Kasumi-1 (cell line): ENCODE data around the gene BICRA.
"Not testable (repeated sequence)": the region's sequence is repeated elsewhere in the genome, so short reads cannot be mapped to it uniquely, and the experiment has no call there.

Experiments used
- DNase-seq, 2 experiments: peaks; one replicate each; lab custom pipeline; 2025; lab: John Stamatoyannopoulos, UW

The BICRA gene

DNA sequence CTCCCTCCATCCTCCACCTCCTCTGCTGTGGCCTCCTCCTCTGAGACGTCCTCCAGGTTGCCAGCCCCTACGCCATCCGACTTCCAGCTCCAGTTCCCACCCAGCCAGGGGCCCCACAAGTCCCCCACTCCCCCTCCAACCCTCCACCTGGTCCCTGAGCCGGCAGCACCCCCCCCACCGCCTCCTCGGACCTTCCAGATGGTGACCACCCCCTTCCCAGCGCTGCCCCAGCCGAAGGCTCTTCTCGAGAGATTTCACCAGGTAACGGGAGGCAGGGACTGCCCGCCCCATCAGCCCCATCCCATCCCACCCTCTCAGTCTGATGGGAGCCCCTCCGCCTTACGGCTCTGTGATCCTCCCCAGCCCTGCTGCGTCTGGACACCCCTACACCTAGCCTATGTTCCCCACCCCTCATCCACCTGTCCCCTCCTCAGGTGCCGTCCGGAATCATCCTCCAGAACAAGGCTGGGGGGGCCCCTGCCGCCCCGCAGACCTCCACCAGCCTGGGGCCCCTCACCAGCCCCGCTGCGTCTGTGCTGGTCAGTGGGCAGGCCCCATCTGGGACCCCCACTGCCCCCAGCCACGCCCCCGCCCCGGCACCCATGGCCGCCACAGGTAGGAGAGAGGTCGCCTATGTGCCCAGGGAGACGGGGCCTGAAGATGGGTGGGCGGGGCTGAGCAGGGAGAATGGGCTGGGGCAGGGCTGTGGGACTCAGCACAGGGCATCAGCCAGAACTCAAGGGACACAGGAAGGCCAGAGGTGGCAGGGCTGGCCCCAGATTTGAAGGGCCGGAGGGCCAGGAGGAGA is 85.7 kb downstream of the BICRA start:
- DNase-seq = peak in 1 of 2 experiments; percentile 6

DNA sequence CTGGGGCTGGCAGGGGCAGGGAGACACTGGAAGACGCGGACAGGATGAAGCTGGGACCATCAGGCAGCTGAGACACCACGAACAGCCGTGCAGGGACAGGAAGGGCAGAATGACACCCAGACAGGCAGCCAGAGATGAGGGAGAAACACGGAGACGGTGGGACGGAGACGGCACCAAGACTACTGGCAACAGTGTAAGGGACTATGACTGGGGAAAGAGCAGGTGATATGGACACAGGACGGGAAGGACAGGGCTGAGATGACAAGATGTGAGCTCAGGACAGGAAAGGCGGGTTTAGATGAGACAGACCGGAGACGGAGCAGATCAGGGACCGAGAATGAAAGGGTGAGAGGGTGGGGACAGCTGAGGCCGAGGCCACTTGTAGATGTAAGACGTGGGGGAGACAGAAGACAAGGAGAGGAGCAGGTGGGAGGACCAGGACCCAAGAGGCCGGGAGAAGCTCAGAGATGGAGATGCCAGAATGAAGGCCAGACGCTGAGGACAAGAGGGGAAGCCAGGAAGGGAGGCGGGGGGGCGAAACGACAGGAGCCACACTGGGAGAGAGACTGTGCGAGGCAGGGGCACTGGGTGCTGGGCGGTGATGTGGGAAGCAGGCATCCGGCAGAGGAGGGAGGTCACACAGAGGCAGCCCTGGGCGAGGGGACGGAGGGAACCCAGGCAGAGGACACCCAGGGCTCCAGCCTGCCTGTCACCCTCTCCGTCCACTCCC is 86.8 kb downstream of the BICRA start:
- DNase-seq = no peak

DNA sequence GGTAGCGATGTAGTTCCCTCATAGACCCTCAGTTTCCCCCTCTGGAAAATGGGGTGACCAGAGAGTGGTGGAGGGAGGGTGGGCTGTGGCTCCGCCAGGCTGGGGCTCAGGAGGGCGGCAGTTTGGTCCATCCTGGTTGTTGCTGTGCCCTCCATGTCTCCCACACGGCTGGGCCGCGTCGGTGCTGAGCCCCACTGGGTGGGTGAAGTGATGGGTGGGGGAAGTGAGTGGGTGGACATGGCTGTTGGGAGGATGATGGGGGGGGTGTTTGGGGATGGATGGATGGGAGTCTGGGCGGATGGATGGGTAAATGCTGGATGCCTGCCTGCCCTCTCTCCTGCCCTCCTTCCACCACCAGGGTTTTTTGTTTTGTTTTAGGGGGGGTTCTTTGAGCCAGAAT is 87.7 kb downstream of the BICRA start:
- DNase-seq = no peak

DNA sequence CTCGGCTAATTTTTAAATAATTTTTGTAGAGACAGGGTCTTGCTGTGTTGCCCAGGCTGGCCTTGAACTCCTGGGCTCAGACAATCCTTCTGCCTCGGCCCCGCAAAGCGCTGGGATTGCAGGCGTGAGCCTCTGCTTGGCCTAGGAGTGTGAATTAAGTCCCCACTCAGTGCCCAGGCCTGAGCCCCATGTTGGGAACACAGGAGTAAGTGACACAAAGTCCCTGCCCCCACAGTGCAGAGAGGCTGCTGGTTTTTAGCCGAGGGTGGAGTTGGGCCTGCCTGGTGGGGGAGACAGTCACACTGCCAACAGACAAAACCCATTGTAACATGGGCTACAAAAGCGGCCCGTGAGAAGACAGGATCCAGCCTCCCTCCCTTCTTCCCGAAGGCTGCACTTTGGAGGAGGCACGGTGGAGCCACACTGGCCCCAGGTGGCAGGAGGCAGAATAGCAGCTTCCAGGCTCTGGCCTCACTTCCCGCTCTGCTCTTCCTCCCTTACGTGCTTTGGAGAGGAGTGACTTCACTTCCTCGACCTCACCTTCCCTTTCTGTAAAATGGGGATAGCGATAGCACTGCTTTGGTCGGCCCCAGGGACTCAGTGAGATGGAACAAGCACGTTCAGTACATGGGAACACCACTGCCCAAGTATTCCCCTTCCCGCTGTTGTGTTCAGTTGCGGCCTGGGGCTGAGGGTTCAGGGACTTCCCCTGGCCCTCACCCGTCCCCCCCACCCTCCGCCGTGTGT is 89.1 kb downstream of the BICRA start:
- peak; percentile 80 to 81 for DNase-seq

DNA sequence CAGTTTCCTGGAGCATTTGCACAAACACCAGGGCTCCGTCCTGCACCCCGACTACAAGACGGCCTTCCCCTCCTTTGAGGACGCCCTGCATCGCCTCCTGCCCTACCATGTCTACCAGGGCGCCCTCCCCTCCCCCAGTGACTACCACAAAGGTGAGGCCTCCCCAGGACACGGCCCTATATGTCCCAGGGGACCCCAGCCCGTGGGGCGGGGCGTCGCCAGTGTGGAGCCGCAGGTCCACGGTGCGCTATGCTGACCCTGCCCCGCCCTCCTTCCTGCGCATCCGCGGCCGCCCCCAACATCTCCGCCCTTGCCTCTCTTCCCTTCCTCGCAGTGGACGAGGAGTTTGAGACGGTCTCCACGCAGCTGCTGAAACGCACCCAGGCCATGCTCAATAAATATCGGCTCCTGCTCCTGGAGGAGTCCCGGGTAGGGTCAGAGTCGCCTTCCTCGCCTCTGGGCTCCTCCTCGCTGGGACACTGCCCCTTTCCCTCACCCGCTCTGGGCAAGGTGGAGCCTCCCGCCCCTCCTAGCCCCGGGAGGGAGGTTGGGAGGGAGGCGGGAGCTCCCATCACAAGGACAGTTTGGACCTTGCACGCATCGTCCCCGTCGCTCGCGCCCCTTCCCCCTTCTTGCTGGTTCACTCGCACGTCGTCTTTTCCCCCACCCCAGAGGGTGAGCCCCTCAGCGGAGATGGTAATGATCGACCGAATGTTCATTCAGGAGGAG is 89.9 kb downstream of the BICRA start:
- DNase-seq = no peak

DNA sequence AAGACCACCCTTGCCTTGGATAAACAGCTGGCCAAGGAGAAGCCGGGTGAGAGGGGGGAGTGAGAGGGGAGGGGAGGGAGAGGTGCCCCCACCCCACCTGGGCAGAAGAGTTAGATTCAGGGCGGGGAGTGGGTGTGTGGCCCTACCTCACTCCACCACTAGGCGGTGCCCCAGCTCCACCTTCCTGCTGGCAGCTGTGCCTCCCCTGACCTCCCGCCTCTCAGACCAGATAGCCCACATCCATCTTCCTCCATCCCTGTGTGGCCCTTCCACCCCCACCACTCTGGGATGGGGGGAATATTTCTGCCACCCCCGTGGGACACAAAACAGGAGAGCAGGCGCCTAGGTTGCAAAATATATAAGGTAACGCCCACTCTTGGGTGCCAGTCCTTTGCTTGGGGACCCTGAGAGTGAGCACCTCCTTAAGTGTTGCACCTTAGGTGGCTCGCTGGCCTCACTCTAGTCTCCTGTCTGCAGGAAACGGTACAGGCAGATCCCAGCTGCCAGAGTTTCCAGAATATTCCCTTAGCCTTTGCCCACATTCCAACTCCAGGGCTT is 90.5 kb downstream of the BICRA start:
- DNase-seq = peak; percentile 34 to 51

DNA sequence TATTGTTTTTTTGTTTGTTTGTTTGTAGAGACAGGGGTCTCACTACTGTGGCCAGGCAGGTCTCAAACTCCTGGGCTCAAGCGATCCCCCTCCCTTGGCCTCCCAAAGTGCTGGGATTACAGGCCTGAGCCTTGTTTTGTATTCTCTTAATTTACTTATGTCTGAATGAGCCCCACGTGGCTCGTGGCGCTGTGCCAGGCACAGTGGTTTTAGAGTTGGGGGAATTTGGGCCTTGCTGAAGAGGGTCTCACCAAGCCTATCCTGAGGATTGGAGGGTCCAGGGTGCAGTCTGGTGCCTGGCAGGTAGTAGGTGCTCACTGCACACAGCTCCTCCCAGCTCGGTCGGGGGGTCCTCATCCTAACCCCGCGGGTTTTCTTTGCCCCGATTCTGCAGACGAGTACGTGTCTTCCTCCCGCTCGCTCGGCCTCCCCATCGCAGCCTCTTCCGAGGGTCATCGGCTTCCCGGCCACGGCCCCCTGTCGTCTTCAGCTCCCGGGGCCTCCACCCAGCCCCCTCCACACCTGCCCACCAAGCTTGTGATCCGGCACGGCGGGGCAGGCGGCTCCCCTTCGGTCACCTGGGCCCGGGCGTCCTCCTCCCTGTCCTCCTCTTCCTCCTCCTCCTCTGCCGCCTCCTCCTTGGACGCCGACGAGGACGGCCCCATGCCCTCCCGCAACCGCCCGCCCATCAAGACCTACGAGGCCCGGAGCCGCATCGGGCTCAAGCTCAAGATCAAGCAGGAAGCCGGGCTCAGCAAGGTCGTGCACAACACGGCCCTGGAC is 92.2 kb downstream of the BICRA start:
- DNase-seq = no peak

DNA sequence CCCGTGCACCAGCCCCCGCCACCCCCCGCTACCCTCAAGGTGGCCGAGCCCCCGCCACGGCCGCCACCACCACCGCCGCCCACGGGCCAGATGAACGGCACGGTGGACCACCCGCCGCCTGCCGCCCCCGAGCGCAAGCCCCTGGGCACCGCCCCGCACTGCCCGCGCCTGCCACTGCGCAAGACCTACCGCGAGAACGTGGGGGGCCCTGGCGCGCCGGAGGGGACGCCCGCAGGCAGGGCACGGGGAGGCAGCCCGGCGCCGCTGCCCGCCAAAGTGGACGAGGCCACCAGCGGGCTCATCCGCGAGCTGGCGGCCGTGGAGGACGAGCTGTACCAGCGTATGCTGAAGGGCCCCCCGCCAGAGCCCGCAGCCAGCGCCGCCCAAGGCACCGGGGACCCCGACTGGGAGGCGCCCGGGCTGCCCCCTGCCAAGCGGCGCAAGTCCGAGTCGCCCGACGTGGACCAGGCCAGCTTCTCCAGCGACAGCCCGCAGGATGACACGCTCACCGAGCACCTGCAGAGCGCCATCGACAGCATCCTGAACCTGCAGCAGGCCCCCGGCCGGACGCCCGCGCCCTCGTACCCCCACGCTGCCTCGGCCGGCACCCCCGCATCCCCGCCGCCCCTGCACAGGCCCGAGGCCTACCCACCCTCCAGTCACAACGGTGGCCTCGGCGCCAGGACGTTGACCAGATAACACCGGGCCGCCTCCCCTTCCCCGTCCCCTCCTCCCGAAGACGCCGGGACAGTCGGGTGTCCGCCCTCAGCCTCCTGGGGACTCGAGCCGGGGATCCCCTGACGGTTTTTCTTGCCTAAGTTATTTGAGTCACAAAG is 93.0 kb downstream of the BICRA start:
- DNase-seq = no peak

DNA sequence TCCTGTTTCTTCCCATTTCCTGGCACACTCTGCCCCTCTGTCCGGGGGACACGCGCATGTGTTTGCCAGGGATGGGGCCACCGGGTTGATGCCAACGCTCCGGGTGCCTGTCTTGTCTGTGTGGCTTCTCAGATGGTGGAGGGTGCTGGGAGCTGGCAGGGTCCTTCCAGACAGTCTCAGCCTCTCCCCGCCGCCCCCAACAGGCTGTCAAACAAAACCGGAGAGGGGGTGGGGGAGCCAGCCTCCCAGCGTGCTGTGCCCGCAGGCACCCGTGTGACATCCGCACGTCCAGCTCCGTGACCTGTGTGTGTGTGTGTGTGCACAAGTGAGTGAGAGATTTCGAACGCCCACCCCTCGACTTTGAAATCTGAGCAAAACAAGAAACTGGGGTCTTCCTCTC is 93.7 kb downstream of the BICRA start:
- no peak for DNase-seq

DNA sequence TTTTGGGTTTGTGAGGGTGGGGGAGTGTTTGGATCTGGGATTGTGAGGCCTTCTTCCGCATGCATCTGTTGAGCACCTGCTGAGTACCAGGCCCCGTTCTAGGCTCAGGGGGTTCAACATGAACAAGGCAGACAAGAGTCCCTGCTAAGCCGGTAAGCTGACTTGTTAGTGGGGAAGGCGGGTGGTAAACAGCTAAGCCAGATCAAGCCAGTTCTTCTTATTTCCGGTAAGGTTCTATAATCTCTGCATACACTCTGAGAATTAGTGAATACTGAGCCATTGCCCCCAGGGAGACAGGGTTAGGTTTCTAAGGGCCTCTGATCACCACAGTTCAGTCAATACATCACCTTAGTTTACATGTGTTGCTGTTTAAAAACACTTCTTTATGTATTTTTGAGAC is 94.4 kb downstream of the BICRA start:
- no peak for DNase-seq

DNA sequence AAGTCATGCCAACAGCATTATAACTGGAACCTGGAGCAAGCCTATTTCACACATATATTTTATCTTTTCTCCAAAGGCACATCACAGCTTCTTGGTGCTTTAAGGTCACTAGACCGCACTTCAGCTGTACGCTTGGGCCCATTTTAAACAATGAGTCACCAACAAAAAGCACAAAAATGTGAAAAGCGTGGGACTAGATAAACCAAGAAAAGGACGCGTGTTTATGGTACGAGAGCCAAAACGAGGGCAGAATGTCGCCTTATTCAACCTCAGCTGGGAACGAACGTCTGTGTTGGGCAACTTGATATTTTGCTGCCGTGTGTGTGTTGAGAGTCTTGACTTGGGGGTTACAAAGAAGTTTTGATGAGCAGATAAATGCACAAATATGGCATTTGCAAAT is 95.1 kb downstream of the BICRA start:
- no peak for DNase-seq

DNA sequence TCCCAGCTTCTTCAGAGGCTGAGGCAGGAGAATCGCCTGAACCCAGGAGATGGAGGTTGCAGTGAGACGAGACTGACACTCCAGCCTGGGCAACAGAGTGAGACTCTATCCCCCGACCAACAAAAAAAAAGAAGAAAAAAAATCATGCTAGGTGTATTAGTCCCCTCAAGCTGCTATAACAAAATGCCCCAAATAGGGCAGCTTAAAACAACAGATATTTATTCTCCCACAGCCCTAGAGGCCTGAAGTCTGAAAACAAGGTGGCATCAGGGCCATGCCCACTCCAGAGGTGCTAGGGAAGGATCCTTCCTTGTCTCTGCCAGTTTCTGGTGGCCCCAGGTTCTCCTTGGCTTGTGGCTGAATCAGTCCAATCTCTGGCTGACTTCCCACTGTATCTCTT is 95.7 kb downstream of the BICRA start:
- DNase-seq = no peak

DNA sequence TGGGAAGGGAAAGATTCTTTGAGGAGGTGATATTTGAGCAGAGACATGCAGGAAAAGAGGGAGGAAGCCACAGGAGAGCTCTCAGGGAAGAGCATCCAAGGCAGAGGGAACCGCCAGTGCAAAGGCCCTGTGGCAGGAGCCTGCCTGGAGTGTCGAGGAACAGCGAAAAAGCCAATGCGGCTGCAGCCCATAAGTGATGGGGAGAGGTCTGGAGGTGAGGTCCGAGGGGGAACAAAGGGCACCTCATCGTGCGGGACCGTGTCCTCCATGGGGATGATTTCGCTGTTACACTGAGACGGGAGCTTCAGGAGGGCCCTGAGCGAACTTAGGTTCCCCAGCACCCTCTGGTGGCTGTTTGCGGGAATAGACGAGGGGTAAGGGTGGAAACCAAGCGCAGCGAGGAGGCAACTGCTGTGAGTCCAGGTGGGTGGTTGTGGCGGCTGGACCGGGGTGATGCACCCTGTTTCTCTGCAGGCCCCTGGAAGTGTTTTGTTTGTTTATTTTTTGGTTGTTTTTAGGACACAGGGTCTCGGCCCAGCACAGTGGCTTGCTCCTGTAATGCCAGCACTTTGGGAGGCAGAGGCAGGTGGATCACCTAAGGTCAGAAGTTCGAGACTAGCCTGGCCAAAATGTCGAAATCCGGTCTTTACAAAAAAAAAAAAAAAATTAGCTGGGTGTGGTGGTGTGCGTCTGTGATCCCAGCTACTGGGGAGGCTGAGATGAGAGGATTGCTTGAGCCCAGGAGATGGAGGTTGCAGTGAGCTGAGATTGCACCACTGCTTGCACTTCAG is 98.4 kb downstream of the BICRA start:
- DNase-seq = peak; percentile 66 to 73

DNA sequence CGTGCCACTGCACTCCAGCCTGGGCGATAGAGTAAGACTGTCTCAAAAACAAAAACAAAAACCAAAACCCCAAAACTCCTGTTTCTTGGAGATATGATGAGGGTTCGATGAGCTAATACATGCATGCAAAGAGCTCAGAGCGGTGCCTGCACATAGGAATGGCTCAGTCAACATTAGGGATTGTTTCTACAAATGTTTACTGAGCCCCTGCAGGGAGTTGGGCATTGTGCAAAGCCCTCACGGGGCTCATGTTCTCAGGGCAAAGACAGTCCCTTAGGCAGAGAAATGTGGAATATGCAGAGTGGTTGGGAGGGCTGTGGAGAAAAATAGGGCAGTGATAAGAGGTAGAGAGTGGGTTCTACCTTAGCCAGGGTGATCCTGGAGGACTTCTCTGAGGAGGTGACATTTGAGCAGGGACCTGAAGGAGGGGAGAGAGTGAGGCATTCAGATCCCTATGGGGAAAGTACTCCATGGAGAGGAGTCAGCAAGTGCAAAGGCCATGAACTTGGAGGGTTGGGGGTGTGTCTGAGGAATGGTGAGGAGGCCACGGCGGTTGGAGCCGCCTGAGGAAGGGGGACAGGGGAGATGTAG is 102.8 kb downstream of the BICRA start:
- no peak for DNase-seq

DNA sequence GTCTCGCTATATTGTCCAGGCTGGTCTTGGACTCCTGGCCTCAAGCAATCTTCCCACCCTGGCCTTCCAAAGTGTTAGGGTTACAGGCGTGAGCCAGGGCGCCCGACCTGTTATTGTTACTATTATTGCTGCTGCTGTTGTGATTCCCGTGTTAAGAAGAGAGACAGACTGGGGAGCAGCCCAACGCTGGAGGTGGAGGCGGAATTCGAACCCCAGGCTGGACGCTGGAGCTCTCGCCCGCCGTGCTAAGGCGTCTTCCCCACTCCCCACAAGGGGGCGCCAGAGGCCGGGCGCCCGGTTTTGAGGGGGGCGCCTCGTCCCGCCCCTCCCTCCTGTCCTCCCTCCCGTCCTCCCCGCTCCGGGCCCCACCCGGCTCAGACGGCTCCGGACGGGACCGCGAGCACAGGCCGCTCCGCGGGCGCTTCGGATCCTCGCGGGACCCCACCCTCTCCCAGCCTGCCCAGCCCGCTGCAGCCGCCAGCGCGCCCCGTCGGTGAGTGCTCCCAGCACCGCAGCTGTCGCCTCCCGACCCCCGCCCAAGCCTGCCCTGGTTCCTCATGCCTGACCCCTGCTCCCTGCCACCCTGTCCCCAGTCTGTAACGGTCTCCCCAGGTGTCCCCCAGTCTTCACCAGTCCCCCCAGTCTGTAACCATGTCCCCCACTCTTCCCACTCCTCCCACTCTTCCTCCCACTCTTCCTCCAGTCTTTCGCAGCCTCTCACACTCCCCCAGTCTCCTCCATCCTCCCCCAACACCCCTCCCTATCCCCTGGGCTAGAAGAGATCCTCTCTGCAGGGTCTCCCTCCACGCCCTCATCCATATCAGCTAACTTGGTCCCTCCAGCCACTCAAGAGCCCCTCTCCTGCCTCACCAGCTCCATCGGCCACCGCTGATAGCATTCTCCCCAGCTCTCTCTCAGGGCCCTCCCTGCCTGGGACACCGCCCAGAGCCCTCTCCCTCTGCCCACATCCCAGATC is 104.4 kb downstream of the BICRA start, which contains the start of gene EHD2:
TSS of gene EHD2 (plus strand) at position 377 of the 976 bp plus-strand sequence. CDS start 3,191 bp downstream, outside the sequence.
- no peak for DNase-seq

DNA sequence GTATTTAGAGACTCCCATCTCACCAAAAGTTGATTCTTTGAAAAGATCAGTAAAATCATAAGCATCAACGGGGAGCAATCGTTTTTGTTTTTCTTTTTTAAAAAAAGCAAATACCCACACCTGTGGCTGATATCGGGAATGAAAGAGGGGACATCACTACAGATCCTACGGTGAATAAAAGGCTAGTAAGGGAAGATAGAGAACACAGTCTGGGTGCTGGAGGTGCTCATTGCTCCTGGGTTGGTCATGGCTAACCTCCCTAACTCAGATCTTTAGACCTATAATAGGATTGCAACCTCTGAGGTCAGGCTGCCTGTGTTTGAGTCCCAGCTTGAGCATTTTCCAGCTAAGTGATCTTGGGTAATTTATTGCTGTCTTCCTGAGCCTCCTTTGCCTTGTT is 105.4 kb downstream of the BICRA start:
- DNase-seq = no peak

DNA sequence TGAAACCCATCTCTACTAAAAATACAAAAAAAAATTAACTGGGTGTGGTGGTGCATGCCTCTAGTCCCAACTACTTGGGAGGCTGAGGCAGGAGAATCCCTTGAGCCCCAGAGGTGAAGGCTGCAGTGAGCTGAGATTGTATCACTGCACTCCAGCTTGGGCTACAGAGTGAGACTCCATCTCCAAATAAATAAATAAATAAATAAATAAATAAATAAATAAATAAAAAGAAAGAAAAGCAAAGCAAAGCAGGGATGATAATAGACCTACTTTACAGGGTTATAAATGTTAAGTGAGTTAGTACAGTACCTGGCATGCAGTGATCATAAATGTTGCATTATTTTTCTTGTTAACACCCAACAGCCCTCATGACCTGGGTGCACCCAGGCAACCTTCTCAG is 105.9 kb downstream of the BICRA start:
- not testable (repeated sequence) for DNase-seq
